Mesodermal cell (in vitro differentiated cells): ENCODE data around the gene EML1.
"Not testable (repeated sequence)": the region's sequence is repeated elsewhere in the genome, so short reads cannot be mapped to it uniquely, and the experiment has no call there.

Experiments used
- H3K27ac ChIP-seq: 2 replicates; pipeline ENCODE4 v1.7.0; 2013; ENCODE audit warnings: mild to moderate bottlenecking, low read depth, low read length, moderate library complexity; ENCODE audit not compliant: severe bottlenecking
- H3K36me3 ChIP-seq: 2 replicates; pipeline ENCODE4 v1.7.1; 2013; ENCODE audit warnings: mild to moderate bottlenecking, low read length, moderate library complexity; ENCODE audit not compliant: control insufficient read depth, insufficient read depth
- H3K4me1 ChIP-seq: one replicate; pipeline ENCODE4 v1.7.1; 2013; ENCODE audit warnings: mild to moderate bottlenecking, low read length; ENCODE audit not compliant: insufficient read depth, control insufficient read depth, poor library complexity, severe bottlenecking
- H3K4me3 ChIP-seq: 2 replicates; pipeline ENCODE4 v1.7.0; 2013; ENCODE audit warnings: low read length, control low read depth, mild to moderate bottlenecking; ENCODE audit not compliant: insufficient read depth, poor library complexity, severe bottlenecking; ENCODE audit errors: extremely low read depth
- H3K9me3 ChIP-seq: 2 replicates; pipeline ENCODE4 v1.7.1; 2013; ENCODE audit warnings: mild to moderate bottlenecking, low read length, moderate library complexity; ENCODE audit not compliant: control insufficient read depth
- WGBS, 2 experiments: methylation state at CpG; one replicate each; pipeline ENCODE4 v1.1.5; 2013; ENCODE audit warnings: missing lambda C conversion rate in 2 of 2; ENCODE audit not compliant: insufficient coverage in 2 of 2; 5-methylcytosine and 5-hydroxymethylcytosine counted together

EML1 gene

GRCh38 chr14:99757331-99758070, 35.7 kb upstream of the EML1 start:
- H3K36me3 ChIP-seq, result no peaks in the 10 kb centered on the region
- no peak overlapping the region for H3K27ac ChIP-seq
- WGBS, 2 experiments, result 95% methylated on average over 6 to 11 of the region's 12 CpGs
- peaks cover 19% of the 10 kb centered on the region for H3K4me1 ChIP-seq
- H3K9me3 ChIP-seq, result no peaks in the 10 kb centered on the region
- H3K4me3 ChIP-seq, result no peak overlapping the region

- Histone ChIP-seq H3K4me1 (peaks cover 12% of the 10 kb centered on the region), H3K36me3 (no peaks in the 10 kb centered on the region), H3K4me3 (no peak overlapping the region), H3K27ac (peak overlapping the region; percentile 3), H3K9me3 (no peaks in the 10 kb centered on the region)
- 53 to 55% methylated on average over 9 to 10 of the region's 11 CpGs for WGBS, 2 experiments
These were observed 34.9 kb upstream of the EML1 start for GRCh38 chr14:99758121-99758821.

GRCh38 chr14:99758872-99759545, 34.2 kb upstream of the EML1 start:
- Histone ChIP-seq H3K4me1 (peaks cover 11% of the 10 kb centered on the region), H3K36me3 (no peaks in the 10 kb centered on the region), H3K4me3 (no peak overlapping the region), H3K9me3 (no peaks in the 10 kb centered on the region), H3K27ac (no peak overlapping the region)
- WGBS, 2 experiments, result 83 to 90% methylated on average over 7 of the region's 7 CpGs

- Histone ChIP-seq H3K9me3 (no peaks in the 10 kb centered on the region), H3K4me1 (peaks cover 11% of the 10 kb centered on the region), H3K27ac (no peak overlapping the region), H3K36me3 (no peaks in the 10 kb centered on the region), H3K4me3 (no peak overlapping the region)
- 90 to 95% methylated on average over 8 to 9 of the region's 9 CpGs for WGBS, 2 experiments
These were observed 33.7 kb upstream of the EML1 start for GRCh38 chr14:99759546-99759925.

- 84 to 100% methylated on average over 3 to 4 of the region's 5 CpGs for WGBS, 2 experiments
- H3K4me3 ChIP-seq, result no peak overlapping the region
- no peak overlapping the region for H3K27ac ChIP-seq
- H3K36me3 ChIP-seq, result no peaks in the 10 kb centered on the region
- H3K4me1 ChIP-seq, result peaks cover 11% of the 10 kb centered on the region
- no peaks in the 10 kb centered on the region for H3K9me3 ChIP-seq
These were observed 32.4 kb upstream of the EML1 start for GRCh38 chr14:99760817-99761216.

- not testable (repeated sequence) for H3K4me1 ChIP-seq, H3K4me3 ChIP-seq, H3K9me3 ChIP-seq, H3K27ac ChIP-seq, H3K36me3 ChIP-seq
- WGBS, 2 experiments, result 90 to 92% methylated on average over 3 to 4 of the region's 4 CpGs
These were observed 30.3 kb upstream of the EML1 start for GRCh38 chr14:99762911-99763310.

- Histone ChIP-seq H3K36me3 (no peaks in the 10 kb centered on the region), H3K4me1 (peaks cover 9% of the 10 kb centered on the region), H3K27ac (no peak overlapping the region), H3K9me3 (no peaks in the 10 kb centered on the region), H3K4me3 (no peak overlapping the region)
- 86 to 90% methylated on average over 9 to 10 of the region's 13 CpGs for WGBS, 2 experiments
These were observed 29.5 kb upstream of the EML1 start for GRCh38 chr14:99763527-99764221.

- peaks cover 7% of the 10 kb centered on the region for H3K4me1 ChIP-seq
- 93% methylated on average over 11 of the region's 11 CpGs for WGBS, 2 experiments
- H3K27ac ChIP-seq, result no peak overlapping the region
- H3K9me3 ChIP-seq, result no peaks in the 10 kb centered on the region
- no peaks in the 10 kb centered on the region for H3K36me3 ChIP-seq
- H3K4me3 ChIP-seq, result no peak overlapping the region
These were observed 28.9 kb upstream of the EML1 start for GRCh38 chr14:99764222-99764706.

- Histone ChIP-seq H3K4me1 (peaks cover 3% of the 10 kb centered on the region), H3K36me3 (no peaks in the 10 kb centered on the region), H3K9me3 (peaks cover 3% of the 10 kb centered on the region), H3K27ac (no peak overlapping the region), H3K4me3 (no peak overlapping the region)
- WGBS, 2 experiments, result 84 to 91% methylated on average over 2 to 5 of the region's 6 CpGs
These were observed 24.8 kb upstream of the EML1 start for GRCh38 chr14:99768381-99768780.

GRCh38 chr14:99769123-99769522, 24.1 kb upstream of the EML1 start:
- 73 to 88% methylated on average over 2 to 6 of the region's 6 CpGs for WGBS, 2 experiments
- H3K36me3 ChIP-seq, result no peaks in the 10 kb centered on the region

More at GRCh38 chr14:99769123-99769522, 24.1 kb upstream of the EML1 start:
- Histone ChIP-seq H3K4me1 (peaks cover 6% of the 10 kb centered on the region), H3K9me3 (peaks cover 3% of the 10 kb centered on the region), H3K4me3 (no peak overlapping the region), H3K27ac (no peak overlapping the region)
